Upper lobe of left lung (tissue), 6 donors: Measurements from ENCODE around the gene CCDC78. TPM values are rescaled to one million over a fixed set of nuclear protein-coding genes. Genes with fewer than 3 reads are reported as not detected.

Source experiments
- ATAC-seq, 2 donors: fragments of 200-7000 bp; cut with Tn5 transposase; one replicate each; pipeline ENCODE4 v1.9.1; 2022; ENCODE audit warnings: mild to moderate bottlenecking in 2 of 2, moderate library complexity in 2 of 2; ENCODE audit not compliant: low FRiP score in 2 of 2
- DNase-seq, 2 donors: peaks; one replicate each; pipeline ENCODE4 v3.0.0-alpha.2; 2019 to 2020
- H3K27ac ChIP-seq, 4 donors: fragments of 200-600 bp; sonication (generic); one replicate each; pipeline ENCODE4 v1.5.1; 2016 to 2019
- H3K27me3 ChIP-seq, 4 donors: fragments of 200-600 bp; sonication (generic); one replicate each; pipeline ENCODE4 v1.5.1; 2017 to 2019
- H3K36me3 ChIP-seq, 4 donors: fragments of 200-600 bp; sonication (generic); one replicate each; pipeline ENCODE4 v1.5.1; 2016 to 2019
- H3K4me1 ChIP-seq, 4 donors: fragments of 200-600 bp; sonication (generic); one replicate each; pipeline ENCODE4 v1.5.1; 2018 to 2019
- H3K4me3 ChIP-seq, 4 donors: fragments of 200-600 bp; sonication (generic); one replicate each; pipeline ENCODE4 v1.5.1; 2017 to 2019; ENCODE audit warnings: mild to moderate bottlenecking in 2 of 4, moderate library complexity in 1 of 4
- H3K9me3 ChIP-seq, 4 donors: fragments of 200-600 bp; sonication (generic); one replicate each; pipeline ENCODE4 v1.5.1; 2018 to 2019
- CTCF ChIP-seq, 6 experiments: fragments of 450-650 bp in 4 of 6; fragments of 200-600 bp in 2 of 6; sonication (generic) in 2 of 6; IDR thresholded peaks; one replicate each; pipeline ENCODE4 v1.5.1; 2016 to 2019; ENCODE audit warnings: antibody characterized with exemption in 6 of 6
- EP300 ChIP-seq, 4 donors: sonication (generic); formaldehyde crosslinking; IDR thresholded peaks; one replicate each; pipeline ENCODE4 v1.5.1; 2017; ENCODE audit warnings: antibody characterized with exemption in 4 of 4, control low read depth in 2 of 4
- POLR2A ChIP-seq, 4 donors: fragments of 450-650 bp; IDR thresholded peaks; one replicate each; pipeline ENCODE4 v1.5.1; 2016 to 2017; ENCODE audit warnings: antibody characterized with exemption in 4 of 4, mild to moderate bottlenecking in 2 of 4
- POLR2AphosphoS5 ChIP-seq, 2 donors: sonication (generic); formaldehyde crosslinking; IDR thresholded peaks; one replicate each; pipeline ENCODE4 v1.5.1; 2017; ENCODE audit warnings: antibody characterized with exemption in 2 of 2
- WGBS, 2 donors: methylation state at CpG; one replicate each; pipeline ENCODE4 v1.1.5; 2017 to 2018; 5-methylcytosine and 5-hydroxymethylcytosine counted together
- total RNA-seq, 6 donors: library from RNA; depleted of rRNA in 4 of 6; stranded (reverse); fragments of >200 nt in 4 of 6; gene quantifications; one replicate each; pipeline versions ENCODE4 v1.1.0 to v1.2.1, GENCODE V29; 2016 to 2021
- donor health status: DM: no; HTN: no; CAD: no; lungs with moderate emphysema.
- donor health status: DM: no; HTN: yes; CAD: no; lungs with severe emphysema.

The CCDC78 gene
- total RNA-seq, 6 donors from 2014 or later, result 3.5 to 69.1 (median 23.3) TPM

- peaks cover 28 to 49% (median 42%) of the 10 kb centered on the region in 4 donors for H3K4me1 ChIP-seq
- no peaks in the 10 kb centered on the region for H3K9me3 ChIP-seq
- ATAC-seq, result no peak
- peak overlapping the region; percentile 76 to 87 (median 87) for H3K27ac ChIP-seq
- peak in 1 of 2 donors; percentile 39 for DNase-seq
- TF ChIP-seq POLR2A (IDR thresholded peaks at IDR 0.05) (no peak), CTCF (IDR thresholded peaks at IDR 0.05) (no peak), EP300 (IDR thresholded peaks at IDR 0.05) (no peak), POLR2AphosphoS5 (IDR thresholded peaks at IDR 0.05) (no peak)
- WGBS, 2 donors, result 7 to 8% methylated on average over 8 to 15 of the region's 16 CpGs
- H3K36me3 ChIP-seq, result peaks cover 0 to 3% (median 0%) of the 10 kb centered on the region in 4 donors
- peaks cover 0 to 10% (median 0%) of the 10 kb centered on the region in 4 donors for H3K27me3 ChIP-seq
- peak overlapping the region in 3 of 4 donors; percentile 75 to 95 (median 90) for H3K4me3 ChIP-seq
Observed at GRCh38 chr16:719815-720446, 6.3 kb downstream of the CCDC78 start.

GRCh38 chr16:718922-719321 lies 7.3 kb downstream of the CCDC78 start:
- no peak for DNase-seq
- no peak for ATAC-seq
- peaks cover 34 to 57% (median 48%) of the 10 kb centered on the region in 4 donors for H3K4me1 ChIP-seq
- H3K36me3 ChIP-seq, result peaks cover 0 to 3% (median 0%) of the 10 kb centered on the region in 4 donors
- no peak overlapping the region for H3K27ac ChIP-seq
- H3K9me3 ChIP-seq, result no peaks in the 10 kb centered on the region
- no peak overlapping the region for H3K4me3 ChIP-seq
- TF ChIP-seq POLR2AphosphoS5 (IDR thresholded peaks at IDR 0.05) (no peak), POLR2A (IDR thresholded peaks at IDR 0.05) (no peak), EP300 (IDR thresholded peaks at IDR 0.05) (no peak), CTCF (IDR thresholded peaks at IDR 0.05) (no peak)
- 63 to 78% methylated on average over 5 to 6 of the region's 6 CpGs for WGBS, 2 donors
- H3K27me3 ChIP-seq, result peaks cover 0 to 10% (median 0%) of the 10 kb centered on the region in 4 donors

GRCh38 chr16:718389-718788 lies 7.9 kb downstream of the CCDC78 start:
- Histone ChIP-seq H3K27ac (no peak overlapping the region), H3K4me1 (peaks cover 34 to 57% (median 48%) of the 10 kb centered on the region in 4 donors), H3K36me3 (peaks cover 0 to 3% (median 0%) of the 10 kb centered on the region in 4 donors), H3K9me3 (no peaks in the 10 kb centered on the region), H3K4me3 (no peak overlapping the region), H3K27me3 (peaks cover 0 to 10% (median 0%) of the 10 kb centered on the region in 4 donors)
- WGBS, 2 donors, result 78 to 95% methylated on average over 8 to 9 of the region's 9 CpGs
- peak in 1 of 2 donors; percentile 55 for DNase-seq
- no peak for ATAC-seq
- TF ChIP-seq POLR2A (IDR thresholded peaks at IDR 0.05), result no peak
- TF ChIP-seq POLR2AphosphoS5 (IDR thresholded peaks at IDR 0.05), result no peak
- TF ChIP-seq CTCF (IDR thresholded peaks at IDR 0.05), result no peak
- no peak for TF ChIP-seq EP300 (IDR thresholded peaks at IDR 0.05)

GRCh38 chr16:717450-718245 lies 8.6 kb downstream of the CCDC78 start:
- H3K36me3 ChIP-seq, result no peaks in the 10 kb centered on the region
- H3K27me3 ChIP-seq, result peaks cover 0 to 10% (median 0%) of the 10 kb centered on the region in 4 donors
- no peak for ATAC-seq
- H3K27ac ChIP-seq, result no peak overlapping the region
- TF ChIP-seq CTCF (IDR thresholded peaks at IDR 0.05) (no peak), EP300 (IDR thresholded peaks at IDR 0.05) (no peak), POLR2A (IDR thresholded peaks at IDR 0.05) (no peak), POLR2AphosphoS5 (IDR thresholded peaks at IDR 0.05) (no peak)
- peak in 1 of 2 donors; percentile 82 for DNase-seq
- 86 to 89% methylated on average over 10 to 32 of the region's 32 CpGs for WGBS, 2 donors
- peaks cover 34 to 54% (median 48%) of the 10 kb centered on the region in 4 donors for H3K4me1 ChIP-seq
- no peak overlapping the region for H3K4me3 ChIP-seq
- H3K9me3 ChIP-seq, result no peaks in the 10 kb centered on the region
